ENCODE results near the gene HRCT1.
A peak's percentile ranks its signal among the peaks of the same experiment; 100 is the strongest.
"Not testable (repeated sequence)": the region's sequence is repeated elsewhere in the genome, so short reads cannot be mapped to it uniquely, and the experiment has no call there.

HRCT1 gene

DNA sequence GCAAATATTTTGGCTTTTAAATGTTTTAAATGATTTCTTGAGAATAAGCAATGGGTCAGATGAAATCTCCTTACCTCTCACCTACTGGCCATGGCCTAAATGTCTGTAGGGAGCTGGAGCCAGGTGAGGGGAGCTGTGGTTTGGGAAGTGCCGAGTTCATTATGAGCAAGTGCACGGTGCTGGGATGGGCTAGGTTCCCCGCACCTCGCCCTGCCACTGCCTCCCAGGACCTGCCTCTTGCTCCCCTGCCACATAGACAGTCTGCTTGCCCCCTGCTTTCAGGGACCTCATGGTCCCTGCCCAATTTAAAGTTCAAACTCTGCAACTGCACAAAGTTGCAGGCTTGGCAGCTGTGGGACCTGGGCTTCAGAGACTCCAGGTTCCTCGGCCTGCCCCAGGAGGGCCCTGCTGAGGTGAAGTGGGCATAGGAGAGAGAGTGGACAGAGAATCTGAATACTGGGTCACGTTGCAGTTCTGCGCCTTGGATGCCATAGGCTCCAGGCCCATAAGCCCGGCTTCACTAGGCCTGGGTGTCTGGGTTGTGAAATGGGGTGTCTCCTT, 41.2 kb upstream of the HRCT1 start:
- TF ChIP-seq TAF1 (IDR thresholded peaks at IDR 0.05; ENCODE audit: low read depth, low read length) (no peak), PAX5 (IDR thresholded peaks at IDR 0.05; ENCODE audit: insufficient read depth, low read length, severe bottlenecking) (no peak), POLR2AphosphoS5 (IDR thresholded peaks at IDR 0.05; ENCODE audit: low read depth, low read length) (no peak), POU2F2 (IDR thresholded peaks at IDR 0.05; ENCODE audit: low read depth, low read length) (no peak)
- DNase-seq (ENCODE audit: insufficient read length, low spot score) (no peak), FAIRE-seq (no peak)

GRCh38 chr9:35867538-35867937, 38.5 kb upstream of the HRCT1 start:
- FAIRE-seq (no peak), DNase-seq (ENCODE audit: insufficient read length, low spot score) (no peak)
- TF ChIP-seq TAF1 (IDR thresholded peaks at IDR 0.05; ENCODE audit: low read depth, low read length) (no peak), POLR2A (IDR thresholded peaks at IDR 0.05; ENCODE audit: low read depth, low read length) (no peak), POU2F2 (IDR thresholded peaks at IDR 0.05; ENCODE audit: low read depth, low read length) (no peak), SPI1 (IDR thresholded peaks at IDR 0.05; ENCODE audit: low read depth, low read length) (no peak), PAX5 (IDR thresholded peaks at IDR 0.05; ENCODE audit: insufficient read depth, low read length, severe bottlenecking) (no peak), POLR2AphosphoS5 (IDR thresholded peaks at IDR 0.05; ENCODE audit: low read depth, low read length) (no peak)

DNA sequence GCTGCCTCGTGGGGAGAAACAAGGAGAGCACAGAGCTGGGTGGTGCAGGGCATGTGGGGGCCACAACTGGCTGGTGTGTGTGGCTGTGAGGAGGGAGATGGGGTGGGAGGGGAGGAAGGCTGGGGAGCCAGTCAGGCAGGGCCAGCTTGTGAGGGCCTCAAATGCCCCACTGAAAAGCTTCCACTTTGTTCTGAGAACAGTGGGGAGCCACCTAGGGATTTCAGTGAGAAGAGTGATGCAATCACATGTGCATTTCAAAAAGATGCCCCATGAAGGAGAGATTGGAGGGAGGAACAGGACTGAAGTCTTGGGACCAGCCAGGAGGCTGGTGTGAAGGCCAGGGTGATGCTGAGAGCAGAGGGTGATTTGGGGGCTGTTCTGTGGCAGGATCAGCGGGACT, 37.1 kb upstream of the HRCT1 start:
- DNase-seq (ENCODE audit: insufficient read length, low spot score), result no peak
- TF ChIP-seq POU2F2 (IDR thresholded peaks at IDR 0.05; ENCODE audit: low read depth, low read length) (no peak), SPI1 (IDR thresholded peaks at IDR 0.05; ENCODE audit: low read depth, low read length) (no peak), POLR2A (IDR thresholded peaks at IDR 0.05; ENCODE audit: low read depth, low read length) (no peak), PAX5 (IDR thresholded peaks at IDR 0.05; ENCODE audit: insufficient read depth, low read length, severe bottlenecking) (no peak), POLR2AphosphoS5 (IDR thresholded peaks at IDR 0.05; ENCODE audit: low read depth, low read length) (no peak), TAF1 (IDR thresholded peaks at IDR 0.05; ENCODE audit: low read depth, low read length) (no peak)
- FAIRE-seq, result no peak

DNA sequence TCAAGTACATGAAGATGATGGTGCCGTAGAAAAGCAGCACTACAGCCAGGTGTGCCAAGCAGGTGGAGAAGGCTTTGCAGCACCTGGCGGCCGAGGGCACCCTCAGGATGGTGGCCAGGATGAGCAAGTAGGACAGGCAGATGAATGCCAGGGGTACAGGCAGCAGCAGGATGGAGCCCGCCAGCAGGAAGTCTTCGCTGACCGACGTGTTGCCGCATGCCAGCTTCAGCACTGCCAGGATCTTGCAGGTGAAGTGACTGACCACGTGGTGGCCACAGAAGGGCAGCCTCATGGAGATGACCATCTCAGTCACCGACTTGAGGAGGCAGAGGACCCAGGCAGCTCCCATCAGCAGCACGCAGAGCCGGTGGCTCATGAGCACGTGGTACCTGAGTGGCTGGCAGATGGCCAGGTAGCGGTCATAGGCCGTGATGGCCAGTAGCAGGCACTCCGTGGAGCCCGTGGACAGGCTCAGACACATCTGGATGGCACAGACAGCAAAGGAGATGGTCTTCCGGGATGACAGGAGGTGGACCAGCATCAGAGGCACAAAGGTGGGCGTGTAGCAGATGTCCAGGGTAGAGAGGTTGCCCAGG, 36.3 kb upstream of the HRCT1 start:
- no peak for TF ChIP-seq POLR2AphosphoS5 (IDR thresholded peaks at IDR 0.05; ENCODE audit: low read depth, low read length)
- TF ChIP-seq TAF1 (IDR thresholded peaks at IDR 0.05; ENCODE audit: low read depth, low read length), result no peak
- no peak for TF ChIP-seq PAX5 (IDR thresholded peaks at IDR 0.05; ENCODE audit: insufficient read depth, low read length, severe bottlenecking)
- TF ChIP-seq POU2F2 (IDR thresholded peaks at IDR 0.05; ENCODE audit: low read depth, low read length), result no peak
- no peak for TF ChIP-seq SPI1 (IDR thresholded peaks at IDR 0.05; ENCODE audit: low read depth, low read length)
- no peak for TF ChIP-seq POLR2A (IDR thresholded peaks at IDR 0.05; ENCODE audit: low read depth, low read length)
- no peak for FAIRE-seq
- DNase-seq (ENCODE audit: insufficient read length, low spot score), result no peak

- TF ChIP-seq POU2F2 (IDR thresholded peaks at IDR 0.05; ENCODE audit: low read depth, low read length) (no peak), POLR2A (IDR thresholded peaks at IDR 0.05; ENCODE audit: low read depth, low read length) (no peak), PAX5 (IDR thresholded peaks at IDR 0.05; ENCODE audit: insufficient read depth, low read length, severe bottlenecking) (no peak), TAF1 (IDR thresholded peaks at IDR 0.05; ENCODE audit: low read depth, low read length) (no peak), POLR2AphosphoS5 (IDR thresholded peaks at IDR 0.05; ENCODE audit: low read depth, low read length) (no peak), SPI1 (IDR thresholded peaks at IDR 0.05; ENCODE audit: low read depth, low read length) (no peak)
- FAIRE-seq, result no peak
- DNase-seq (ENCODE audit: insufficient read length, low spot score), result no peak
These were observed 35.6 kb upstream of the HRCT1 start, which contains the start of gene OR13J1 for GRCh38 chr9:35870351-35870923. Gene OR13J1, minus strand, starts transcription at chr9:35870401. Its CDS starts 0 bp downstream, at chr9:35870401.

GRCh38 chr9:35871545-35871944, 34.5 kb upstream of the HRCT1 start:
- DNase-seq (ENCODE audit: insufficient read length, low spot score) (no peak), FAIRE-seq (no peak)
- TF ChIP-seq PAX5 (IDR thresholded peaks at IDR 0.05; ENCODE audit: insufficient read depth, low read length, severe bottlenecking), result no peak
- TF ChIP-seq POLR2A (IDR thresholded peaks at IDR 0.05; ENCODE audit: low read depth, low read length), result no peak
- TF ChIP-seq POU2F2 (IDR thresholded peaks at IDR 0.05; ENCODE audit: low read depth, low read length), result no peak
- no peak for TF ChIP-seq POLR2AphosphoS5 (IDR thresholded peaks at IDR 0.05; ENCODE audit: low read depth, low read length)
- TF ChIP-seq TAF1 (IDR thresholded peaks at IDR 0.05; ENCODE audit: low read depth, low read length), result no peak
- TF ChIP-seq SPI1 (IDR thresholded peaks at IDR 0.05; ENCODE audit: low read depth, low read length), result no peak

GRCh38 chr9:35872505-35872904, 33.5 kb upstream of the HRCT1 start:
- DNase-seq (ENCODE audit: insufficient read length, low spot score) (no peak), FAIRE-seq (no peak)
- TF ChIP-seq PAX5 (IDR thresholded peaks at IDR 0.05; ENCODE audit: insufficient read depth, low read length, severe bottlenecking) (no peak), SPI1 (IDR thresholded peaks at IDR 0.05; ENCODE audit: low read depth, low read length) (no peak)

- DNase-seq (ENCODE audit: insufficient read length, low spot score) (peak; percentile 44), FAIRE-seq (peak; percentile 82)
- TF ChIP-seq POLR2AphosphoS5 (IDR thresholded peaks at IDR 0.05; ENCODE audit: low read depth, low read length) (no peak), PAX5 (IDR thresholded peaks at IDR 0.05; ENCODE audit: insufficient read depth, low read length, severe bottlenecking) (no peak), SPI1 (IDR thresholded peaks at IDR 0.05; ENCODE audit: low read depth, low read length) (no peak), POLR2A (IDR thresholded peaks at IDR 0.05; ENCODE audit: low read depth, low read length) (no peak), POU2F2 (IDR thresholded peaks at IDR 0.05; ENCODE audit: low read depth, low read length) (no peak), TAF1 (IDR thresholded peaks at IDR 0.05; ENCODE audit: low read depth, low read length) (no peak)
These were observed 23.6 kb upstream of the HRCT1 start for GRCh38 chr9:35882263-35882848.

- no peak for TF ChIP-seq SPI1 (IDR thresholded peaks at IDR 0.05; ENCODE audit: low read depth, low read length)
- no peak for TF ChIP-seq POU2F2 (IDR thresholded peaks at IDR 0.05; ENCODE audit: low read depth, low read length)
- no peak for TF ChIP-seq POLR2A (IDR thresholded peaks at IDR 0.05; ENCODE audit: low read depth, low read length)
- no peak for TF ChIP-seq PAX5 (IDR thresholded peaks at IDR 0.05; ENCODE audit: insufficient read depth, low read length, severe bottlenecking)
- TF ChIP-seq TAF1 (IDR thresholded peaks at IDR 0.05; ENCODE audit: low read depth, low read length), result no peak
- no peak for TF ChIP-seq POLR2AphosphoS5 (IDR thresholded peaks at IDR 0.05; ENCODE audit: low read depth, low read length)
- FAIRE-seq (no peak), DNase-seq (ENCODE audit: insufficient read length, low spot score) (no peak)
These were observed 23.0 kb upstream of the HRCT1 start for GRCh38 chr9:35882996-35883395.

DNA sequence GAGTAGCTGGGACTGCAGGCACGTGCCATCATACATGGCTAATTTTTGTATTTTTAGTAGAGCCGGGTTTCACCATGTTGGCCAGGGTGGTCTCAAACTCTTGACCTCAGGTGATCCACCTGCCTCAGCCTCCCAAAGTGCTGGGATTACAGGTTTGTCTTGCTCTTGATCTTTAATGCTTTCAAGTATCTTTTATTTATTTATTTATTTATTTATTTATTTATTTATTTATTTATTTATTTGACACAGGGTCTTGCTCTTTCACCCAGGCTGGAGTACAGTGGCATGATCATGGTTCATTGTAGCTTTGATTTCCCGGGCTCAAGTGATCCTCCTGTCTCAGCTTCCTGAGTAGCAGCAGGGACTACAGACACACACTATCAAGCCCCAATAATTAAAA, 21.1 kb upstream of the HRCT1 start:
- not testable (repeated sequence) for FAIRE-seq; DNase-seq (ENCODE audit: insufficient read length, low spot score)

All from GM12891 (cell line).